NCI-H2081 treated with DMSO at 0.1 percent for 48 hours (cell line): ENCODE results near the gene SPEM2.

Source experiments
- DNase-seq: peaks from one replicate; lab custom pipeline; 2025; lab: John Stamatoyannopoulos, UW

Gene SPEM2

GRCh38 chr17:7403977-7404736 lies 21.3 kb upstream of the SPEM2 start, which contains the start of gene TMEM256:
TSS of gene TMEM256 (minus strand) at chr17:7404097. CDS start at chr17:7404084, 13 bp downstream.
- DNase-seq, result peak; percentile 91

DNA sequence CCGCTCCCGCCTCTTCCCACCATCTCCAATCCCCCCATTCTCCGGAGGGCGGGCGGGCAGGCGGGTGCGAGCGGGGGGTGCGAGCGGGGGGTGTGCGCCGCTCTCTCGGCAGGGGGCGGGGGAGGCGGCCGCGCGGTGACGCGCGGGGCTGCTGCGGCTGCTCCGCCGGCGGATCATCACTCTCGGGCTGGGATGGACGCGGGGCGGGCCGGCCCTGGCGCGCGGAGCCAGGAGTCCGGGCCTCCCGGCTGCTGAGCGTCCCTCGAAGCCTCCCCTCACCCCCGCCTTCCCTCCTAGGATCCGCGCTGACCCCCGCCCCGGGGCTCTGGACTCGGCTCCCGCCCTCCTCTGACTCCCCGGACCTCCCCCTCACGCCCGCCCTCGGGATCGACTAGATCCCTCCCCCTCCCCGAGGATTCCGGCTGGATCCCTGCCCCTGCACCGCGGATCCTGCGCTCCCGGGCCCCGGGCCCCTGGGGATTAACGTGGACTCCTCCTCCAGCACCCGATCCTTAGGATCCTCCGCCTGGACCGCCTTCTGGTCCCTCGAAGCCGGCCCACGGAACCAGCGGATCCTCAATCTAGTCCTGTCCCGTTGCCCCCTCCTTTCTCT lies 20.6 kb upstream of the SPEM2 start:
- DNase-seq, result no peak

DNA sequence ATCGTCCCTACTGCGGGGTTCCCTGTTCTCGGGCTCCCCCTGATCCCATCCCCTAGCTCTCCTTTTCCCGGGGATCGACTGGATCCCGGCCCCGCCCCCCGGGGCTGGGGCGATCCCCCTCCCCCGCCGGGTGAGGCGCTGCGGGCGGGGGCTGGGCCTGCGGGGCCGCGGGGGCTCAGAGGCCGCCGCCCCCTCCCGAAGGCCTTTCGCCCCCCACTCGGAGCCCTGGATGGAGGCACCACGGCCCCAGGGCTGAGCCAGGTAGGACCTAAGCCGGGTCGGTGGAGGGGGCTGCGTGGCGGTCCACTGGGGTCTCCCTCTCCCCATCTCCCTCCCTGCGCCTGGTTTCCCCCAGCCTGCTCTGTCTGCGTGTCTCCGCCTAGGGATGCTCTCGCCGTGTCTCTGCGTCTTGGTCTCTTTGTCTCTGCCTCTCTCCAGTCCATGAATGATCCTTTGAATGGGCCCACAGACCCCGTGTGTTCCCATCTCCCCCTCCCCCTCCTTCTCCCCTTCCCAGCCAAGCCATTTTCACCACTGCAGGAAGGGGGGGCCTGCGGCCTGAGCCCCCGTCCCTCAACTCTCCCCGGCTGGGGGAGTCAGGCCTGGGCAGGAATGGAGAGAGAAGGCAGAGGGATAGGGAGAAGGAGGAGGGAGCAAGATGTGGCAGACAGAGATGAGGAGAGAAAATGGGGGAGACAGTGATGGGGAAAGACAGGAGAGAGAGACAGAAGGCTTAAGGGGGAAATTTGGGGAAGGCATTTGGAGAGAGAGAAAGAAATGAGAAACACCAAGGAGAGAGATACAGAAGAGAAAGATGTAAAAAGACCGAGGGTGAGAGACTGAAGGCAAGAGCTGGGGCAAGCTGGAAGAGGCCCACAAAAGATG lies 19.8 kb upstream of the SPEM2 start:
- DNase-seq, result no peak

- no peak for DNase-seq
Measured at GRCh38 chr17:7406235-7406825, 19.1 kb upstream of the SPEM2 start.

DNA sequence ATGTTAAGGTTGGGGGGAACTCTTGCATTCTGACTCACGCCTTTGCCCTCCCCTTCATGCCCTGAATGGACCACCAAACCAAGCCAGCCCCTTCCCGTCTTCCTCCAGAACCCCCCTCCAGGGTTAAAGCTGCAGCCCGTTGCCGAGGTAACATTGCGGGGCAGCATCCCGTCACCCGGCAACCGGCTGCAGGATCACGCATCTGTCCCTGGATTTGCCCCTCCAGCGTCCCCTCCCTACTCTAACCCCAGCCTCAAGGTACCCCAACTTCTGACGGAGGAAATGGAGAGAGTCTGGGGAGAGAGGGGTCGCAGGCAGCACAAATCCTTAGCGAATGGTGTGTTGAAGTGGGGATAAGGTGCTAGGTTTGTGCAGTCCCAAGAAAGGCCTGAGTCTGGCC lies 18.3 kb upstream of the SPEM2 start:
- no peak for DNase-seq

DNA sequence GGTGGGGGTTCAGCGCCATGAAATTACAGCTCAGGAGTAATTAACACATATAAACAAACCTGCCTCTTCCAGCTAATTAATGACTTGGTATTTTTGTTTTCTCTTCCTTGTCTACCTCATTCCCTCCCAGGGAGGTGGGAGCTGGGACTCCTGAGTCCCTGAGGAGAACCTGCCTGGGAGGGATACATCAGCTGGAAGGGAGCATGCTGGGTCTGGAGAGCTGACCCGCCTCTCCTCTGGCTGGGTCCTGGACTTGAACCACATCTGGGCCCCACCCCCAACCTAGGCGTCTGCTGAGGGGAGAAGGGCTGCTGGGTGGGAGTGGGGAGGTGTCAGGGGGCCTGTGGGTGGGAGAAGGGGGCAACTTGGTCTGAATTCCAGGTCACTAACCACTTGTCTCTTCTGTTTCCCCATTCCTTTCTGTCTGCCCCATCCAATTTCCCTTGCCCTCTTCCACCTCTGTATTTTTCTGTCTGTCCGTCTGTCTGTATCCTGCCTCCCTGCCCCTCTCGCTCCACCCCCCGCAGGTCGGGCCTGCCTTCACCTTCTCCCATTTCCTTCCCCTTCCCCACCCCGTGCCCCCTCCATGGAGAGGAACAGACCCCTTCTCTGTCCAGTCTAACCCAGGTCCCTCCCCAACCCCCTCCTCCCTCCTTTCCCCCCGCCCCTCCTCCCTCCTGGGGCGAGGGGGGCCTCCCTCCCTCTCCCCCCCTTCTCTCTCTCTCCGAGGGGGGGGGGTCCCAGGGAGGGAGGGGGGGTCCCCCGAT lies 17.7 kb upstream of the SPEM2 start, which contains the start of gene NLGN2:
TSS of gene NLGN2 (plus strand) at position 361 of the 767 bp plus-strand sequence. CDS start 411 bp downstream, outside the sequence.
- no peak for DNase-seq

- DNase-seq, result no peak
Measured at GRCh38 chr17:7408252-7408727, 17.1 kb upstream of the SPEM2 start.

GRCh38 chr17:7408863-7409262 lies 16.6 kb upstream of the SPEM2 start:
- DNase-seq, result no peak

GRCh38 chr17:7409716-7410115 lies 15.7 kb upstream of the SPEM2 start:
- DNase-seq, result no peak

DNA sequence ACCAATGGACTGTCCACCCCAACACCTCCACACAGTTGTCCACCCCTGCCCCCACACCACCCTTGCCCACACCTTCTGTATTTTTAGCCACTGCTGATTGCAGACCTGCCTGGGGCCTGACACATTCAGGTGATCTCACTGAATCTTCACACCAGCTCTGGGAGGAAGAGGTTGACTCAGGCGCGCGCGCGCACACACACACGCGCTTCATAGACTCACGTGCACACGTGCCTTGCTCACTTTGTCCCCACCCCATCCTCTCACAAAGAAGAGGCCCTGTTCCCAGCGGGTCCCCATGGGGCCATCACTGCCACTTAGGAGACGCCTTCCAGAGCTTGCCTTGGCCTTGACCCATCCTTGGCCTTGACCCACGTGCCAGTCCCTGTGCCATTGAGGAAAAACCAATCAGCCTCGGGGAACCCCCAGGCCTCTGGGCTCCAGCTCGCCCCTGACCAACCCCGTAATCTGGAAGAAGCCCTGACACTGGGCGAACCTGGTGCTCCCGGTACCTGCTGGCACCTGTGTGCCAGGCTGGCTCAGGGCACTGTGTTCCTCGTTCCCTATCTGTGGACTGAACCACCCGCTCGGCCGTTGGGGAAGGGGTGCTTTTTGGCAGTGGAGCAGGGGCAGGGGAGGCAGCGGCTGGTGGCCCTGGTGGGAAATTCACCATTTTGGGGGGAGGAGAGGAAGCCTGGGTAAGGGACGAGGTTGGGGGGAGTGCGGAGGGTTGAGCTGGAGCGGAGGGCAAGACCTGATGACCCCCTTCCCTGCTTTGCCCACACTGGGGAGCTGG lies 14.6 kb upstream of the SPEM2 start:
- no peak for DNase-seq

DNA sequence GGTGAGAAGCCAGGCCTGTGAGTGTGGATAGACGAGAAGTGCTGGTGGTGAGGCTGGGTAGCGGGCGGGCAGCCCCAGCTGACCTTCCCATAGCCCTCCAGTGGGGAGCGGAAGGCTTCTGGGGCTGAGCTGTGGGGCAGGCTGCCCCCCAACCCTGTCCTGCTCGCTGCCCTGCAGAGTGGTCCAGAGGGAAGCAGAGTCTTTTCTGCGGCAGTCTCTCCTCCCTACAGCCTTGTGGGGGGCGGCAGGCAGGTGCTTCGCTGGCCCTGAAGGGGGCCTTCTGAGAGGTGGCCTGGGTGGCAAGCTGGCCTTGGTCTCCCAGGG lies 14.0 kb upstream of the SPEM2 start:
- no peak for DNase-seq

- no peak for DNase-seq
Measured at GRCh38 chr17:7413346-7413985, 11.9 kb upstream of the SPEM2 start.

- no peak for DNase-seq
Measured at GRCh38 chr17:7414837-7415236, 10.6 kb upstream of the SPEM2 start.

- no peak for DNase-seq
Measured at GRCh38 chr17:7415784-7416183, 9.6 kb upstream of the SPEM2 start.

DNA sequence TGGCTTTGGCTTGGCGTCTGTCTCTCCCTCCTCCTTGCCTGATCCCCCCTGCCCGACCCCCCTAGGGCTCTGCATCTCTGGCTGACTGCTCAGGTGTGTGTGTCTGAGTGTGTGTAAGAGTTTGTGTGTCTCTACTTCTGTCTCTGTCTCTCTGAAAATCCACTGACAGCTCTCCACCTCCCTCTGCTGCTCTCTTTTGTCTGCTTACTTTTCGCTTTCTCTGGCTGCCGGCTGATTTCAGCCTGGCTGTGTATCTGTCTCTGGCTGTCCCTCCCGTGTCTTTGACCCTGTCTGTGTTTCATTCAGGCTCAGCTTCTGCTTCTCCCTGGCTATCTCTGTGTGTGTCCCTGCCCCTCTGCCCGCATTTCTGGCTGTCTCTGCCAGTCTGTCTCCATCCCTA lies 9.1 kb upstream of the SPEM2 start:
- no peak for DNase-seq

- no peak for DNase-seq
Measured at GRCh38 chr17:7417056-7417655, 8.3 kb upstream of the SPEM2 start.

GRCh38 chr17:7418472-7419152 lies 6.8 kb upstream of the SPEM2 start:
- no peak for DNase-seq

- no peak for DNase-seq
Measured at GRCh38 chr17:7419819-7420610, 5.4 kb upstream of the SPEM2 start, which contains the start of gene SPEM1. TSS of gene SPEM1 (plus strand) at chr17:7420324. CDS start at chr17:7420385, 61 bp downstream.
